NCI-H2171 (cell line): ENCODE data around the gene AAK1.
"Not testable (repeated sequence)": the region's sequence is repeated elsewhere in the genome, so short reads cannot be mapped to it uniquely, and the experiment has no call there.

Experiments used
- DNase-seq: peaks from one replicate; lab custom pipeline; 2025; lab: John Stamatoyannopoulos, UW

Gene AAK1

GRCh38 chr2:69600425-69600824 lies 43.1 kb downstream of the AAK1 start:
- DNase-seq: no peak

GRCh38 chr2:69597843-69598610 lies 45.5 kb downstream of the AAK1 start:
- DNase-seq: no peak

GRCh38 chr2:69597105-69597504 lies 46.4 kb downstream of the AAK1 start:
- DNase-seq: no peak

GRCh38 chr2:69594341-69594740 lies 49.2 kb downstream of the AAK1 start:
- DNase-seq: no peak

GRCh38 chr2:69592511-69592910 lies 51.0 kb downstream of the AAK1 start:
- no peak for DNase-seq

GRCh38 chr2:69589973-69590652 lies 53.4 kb downstream of the AAK1 start:
- DNase-seq: no peak

GRCh38 chr2:69588945-69589344 lies 54.6 kb downstream of the AAK1 start:
- no peak for DNase-seq

- DNase-seq: no peak
Measured at GRCh38 chr2:69588403-69588802, 55.1 kb downstream of the AAK1 start.

- no peak for DNase-seq
Measured at GRCh38 chr2:69585855-69586555, 57.5 kb downstream of the AAK1 start.

GRCh38 chr2:69584127-69584889 lies 59.2 kb downstream of the AAK1 start:
- DNase-seq: peak; percentile 34

- DNase-seq: no peak
Measured at GRCh38 chr2:69583321-69583833, 60.2 kb downstream of the AAK1 start.

GRCh38 chr2:69582582-69583176 lies 60.9 kb downstream of the AAK1 start:
- no peak for DNase-seq

GRCh38 chr2:69581774-69582581 lies 61.6 kb downstream of the AAK1 start:
- DNase-seq: no peak

- no peak for DNase-seq
Measured at GRCh38 chr2:69580486-69580885, 63.1 kb downstream of the AAK1 start.

GRCh38 chr2:69579536-69579935 lies 64.0 kb downstream of the AAK1 start:
- DNase-seq: no peak

GRCh38 chr2:69578198-69578540 lies 65.4 kb downstream of the AAK1 start:
- DNase-seq: no peak

GRCh38 chr2:69577467-69578197 lies 65.9 kb downstream of the AAK1 start:
- DNase-seq: no peak

- DNase-seq: no peak
Measured at GRCh38 chr2:69576880-69577279, 66.7 kb downstream of the AAK1 start.

GRCh38 chr2:69575926-69576325 lies 67.6 kb downstream of the AAK1 start:
- DNase-seq: no peak

- DNase-seq: not testable (repeated sequence)
Measured at GRCh38 chr2:69575371-69575770, 68.2 kb downstream of the AAK1 start.
